DMS153 treated with DMSO at 0.1 percent for 48 hours (cell line): ENCODE measurements around the gene LINGO3.

Experiments
- DNase-seq: peaks from one replicate; lab custom pipeline; 2025; ENCODE audit not compliant: unreplicated experiment; lab: John Stamatoyannopoulos, UW

The LINGO3 gene

DNA sequence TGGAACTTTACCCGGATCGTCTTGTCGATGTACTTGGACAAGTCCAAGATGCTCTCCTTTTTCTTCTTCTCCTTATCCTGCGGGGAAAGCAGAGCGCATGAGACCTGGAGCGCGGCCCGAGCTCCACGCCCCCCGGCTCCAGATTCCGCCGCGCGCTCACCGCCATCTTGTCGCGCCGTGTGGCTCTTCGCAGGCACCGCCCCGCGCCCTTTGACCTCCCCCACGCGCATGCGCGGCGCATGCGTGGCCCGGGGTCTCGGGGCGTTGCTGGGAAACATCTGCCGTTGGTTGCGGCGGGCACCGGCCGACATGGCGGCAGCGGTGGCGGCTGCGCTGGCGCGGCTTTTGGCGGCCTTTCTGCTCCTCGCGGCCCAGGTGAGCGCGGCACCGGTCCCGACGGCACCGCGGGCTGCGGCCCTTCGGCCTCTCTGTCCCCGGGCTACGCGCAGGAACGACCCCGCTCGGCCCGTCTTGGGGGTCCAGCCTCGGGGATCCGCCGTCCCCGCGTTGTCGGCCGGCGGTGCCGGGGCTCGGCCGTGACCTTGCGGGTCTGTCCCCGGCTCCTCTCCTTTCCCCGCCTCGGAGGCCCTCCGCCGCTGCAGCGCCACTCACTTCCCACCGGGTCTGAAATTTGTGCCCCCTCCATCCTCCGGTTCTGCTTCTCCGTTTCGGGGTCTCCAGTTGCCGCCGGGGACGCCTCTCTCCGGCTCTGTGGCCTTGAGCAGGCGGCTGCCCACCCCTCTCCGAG is 20.6 kb upstream of the LINGO3 start, which contains the start of the genes LSM7 and SPPL2B:
TSS of gene LSM7 (minus strand) at position 186 of the 748 bp plus-strand sequence. CDS start at position 166, 20 bp downstream.
TSS of gene SPPL2B (plus strand) at position 284 of the 748 bp plus-strand sequence. CDS start at position 310, 26 bp downstream.
- peak; percentile 60 for DNase-seq

DNA sequence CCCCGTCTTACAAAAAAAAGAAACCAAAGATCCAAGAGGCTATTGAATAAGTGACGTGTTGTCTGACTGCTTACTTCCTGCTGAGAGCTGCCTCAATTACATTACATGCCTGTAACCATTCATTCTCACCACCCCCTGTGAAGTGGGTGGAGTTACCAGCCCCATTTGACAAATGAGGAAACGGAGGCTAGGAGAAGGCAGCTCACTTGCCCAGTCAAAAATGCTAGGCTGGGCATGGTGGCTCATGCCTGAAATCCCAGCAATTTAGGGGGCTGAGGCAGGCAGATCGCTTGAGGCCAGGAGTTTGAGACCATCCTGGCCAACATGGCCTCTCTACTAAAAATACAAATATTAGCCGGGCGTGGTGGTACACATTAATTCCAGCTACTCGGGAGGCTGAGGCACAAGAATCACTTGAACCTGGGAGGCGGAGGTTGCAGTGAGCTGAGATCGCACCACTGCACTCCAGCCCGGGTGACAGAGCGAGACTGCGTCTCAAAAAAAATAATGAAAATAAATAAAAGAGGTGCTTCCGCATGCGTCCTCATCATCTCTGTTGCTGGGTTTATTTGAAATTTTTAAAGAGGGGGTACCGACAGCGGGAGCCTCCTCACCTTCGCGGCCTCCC is 19.9 kb upstream of the LINGO3 start:
- DNase-seq: peak; percentile 35

DNA sequence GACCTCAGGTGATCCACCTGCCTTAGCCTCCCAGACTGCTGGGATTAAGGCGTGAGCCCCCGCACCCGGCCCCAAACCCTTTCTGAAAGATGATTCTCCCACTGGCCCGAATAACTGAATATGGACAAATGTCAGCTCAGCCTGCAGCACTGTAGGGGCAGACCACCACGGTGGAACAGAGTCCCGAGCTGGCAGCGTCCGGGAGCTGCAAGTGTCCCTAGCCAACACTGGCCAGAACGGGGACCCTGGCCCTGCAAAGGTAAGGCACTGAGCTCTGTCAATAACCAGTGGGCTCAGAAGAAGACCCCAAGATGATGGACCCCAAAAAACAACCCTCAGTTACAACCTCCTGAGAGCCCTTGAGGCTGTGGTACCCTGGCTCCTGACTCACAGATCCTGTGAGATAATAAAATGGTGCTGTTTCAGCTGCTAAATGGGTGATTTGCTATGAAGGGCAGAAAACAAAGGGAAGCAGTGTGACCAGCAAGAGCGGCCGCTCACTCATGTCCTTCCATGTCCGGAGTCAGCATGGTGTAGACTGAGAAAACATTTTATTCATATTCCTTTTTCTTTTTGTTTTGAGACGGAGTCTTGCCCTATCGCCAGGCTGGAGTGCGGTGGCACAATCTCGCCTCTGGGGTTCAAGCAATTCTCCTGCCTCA is 18.9 kb upstream of the LINGO3 start:
- no peak for DNase-seq

DNA sequence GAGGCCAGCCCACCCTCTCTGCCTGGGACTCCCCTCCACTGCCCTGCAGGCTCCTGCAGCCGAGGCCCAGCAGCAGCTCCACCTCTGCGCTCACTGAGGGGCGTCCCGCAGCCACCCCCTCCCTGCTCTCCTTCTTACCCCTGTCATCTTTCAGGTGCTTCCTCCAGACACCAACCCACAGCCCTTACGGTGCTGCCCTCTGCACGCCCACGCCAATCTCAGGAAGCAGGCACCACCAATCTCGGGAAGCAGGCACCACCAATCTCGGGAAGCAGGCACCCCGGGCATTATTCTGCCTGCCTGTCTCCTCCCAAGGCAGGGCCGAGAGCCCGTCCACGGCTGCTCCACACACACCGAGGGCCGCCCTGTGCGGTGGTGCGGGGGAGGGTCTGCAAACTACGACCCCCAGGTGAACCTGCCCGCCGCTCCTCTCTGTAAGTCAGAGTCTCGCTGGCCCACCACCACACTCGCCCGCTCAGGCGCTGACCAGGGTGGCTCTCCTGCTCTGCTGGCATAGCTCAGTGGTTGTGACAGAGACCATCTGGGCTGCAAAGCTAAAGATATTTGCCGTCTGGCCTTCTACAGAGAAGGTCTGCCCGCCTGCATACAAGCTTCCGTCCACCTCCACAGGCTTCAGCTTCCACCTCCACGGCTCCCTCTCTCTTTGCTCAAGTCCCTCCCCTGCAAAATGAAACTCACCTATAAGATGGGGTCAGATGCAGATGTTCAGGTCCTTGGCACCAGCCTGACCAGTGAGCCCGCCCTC is 17.5 kb upstream of the LINGO3 start:
- no peak for DNase-seq

DNA sequence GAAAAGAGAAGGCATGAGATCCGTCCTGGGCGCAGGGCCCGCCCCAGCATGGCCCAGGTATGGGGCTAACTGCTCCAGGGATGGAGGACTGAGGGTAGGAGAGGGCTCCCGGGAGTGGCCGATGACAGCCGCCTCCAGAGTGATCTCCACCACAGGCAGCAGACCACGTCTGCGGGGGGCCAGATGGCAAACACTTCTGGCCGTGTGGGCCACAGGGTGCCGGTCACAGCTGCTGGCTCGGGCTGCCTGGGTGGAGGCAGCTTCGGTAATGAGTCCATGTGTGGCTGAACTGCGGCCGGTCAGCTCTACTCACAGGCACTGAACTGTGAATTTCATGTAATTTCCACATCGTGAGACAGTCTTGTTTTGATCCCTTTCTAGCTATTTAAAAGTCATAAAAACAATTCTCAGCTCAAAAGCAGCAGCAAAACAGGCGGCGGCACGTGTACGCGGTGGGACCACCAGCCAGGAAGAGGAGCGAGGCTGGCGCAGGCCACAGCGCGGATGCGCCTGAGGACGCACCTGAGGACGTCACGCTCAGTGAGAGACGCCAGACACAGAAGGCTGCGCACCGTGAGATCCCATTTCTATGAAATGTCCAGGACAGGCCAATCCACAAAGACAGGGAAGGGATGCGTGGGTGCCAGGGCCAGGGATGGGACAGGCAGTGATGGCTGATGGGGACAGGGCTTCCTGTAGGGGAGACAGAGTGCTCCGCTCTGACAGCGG is 16.4 kb upstream of the LINGO3 start:
- no peak for DNase-seq

DNA sequence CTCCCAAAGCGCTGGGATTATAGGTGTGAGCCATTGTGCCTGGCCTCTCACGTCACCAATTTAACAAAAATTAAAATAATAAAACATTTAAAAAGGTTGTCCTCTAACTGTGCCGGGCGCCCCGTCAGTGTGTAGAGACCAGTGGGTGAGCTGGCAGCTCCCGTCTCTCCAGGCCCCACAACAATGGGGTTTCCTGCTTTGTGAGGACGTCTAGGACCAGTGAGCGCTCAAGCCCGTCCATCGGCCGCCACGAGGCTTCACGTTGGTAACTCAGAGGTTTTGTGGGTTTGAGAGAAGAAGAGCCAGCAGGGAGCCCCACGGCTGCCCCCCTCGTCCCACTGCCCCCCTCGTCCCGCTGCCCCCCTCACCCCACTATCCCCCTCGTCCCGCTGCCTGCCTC is 15.8 kb upstream of the LINGO3 start:
- no peak for DNase-seq

DNA sequence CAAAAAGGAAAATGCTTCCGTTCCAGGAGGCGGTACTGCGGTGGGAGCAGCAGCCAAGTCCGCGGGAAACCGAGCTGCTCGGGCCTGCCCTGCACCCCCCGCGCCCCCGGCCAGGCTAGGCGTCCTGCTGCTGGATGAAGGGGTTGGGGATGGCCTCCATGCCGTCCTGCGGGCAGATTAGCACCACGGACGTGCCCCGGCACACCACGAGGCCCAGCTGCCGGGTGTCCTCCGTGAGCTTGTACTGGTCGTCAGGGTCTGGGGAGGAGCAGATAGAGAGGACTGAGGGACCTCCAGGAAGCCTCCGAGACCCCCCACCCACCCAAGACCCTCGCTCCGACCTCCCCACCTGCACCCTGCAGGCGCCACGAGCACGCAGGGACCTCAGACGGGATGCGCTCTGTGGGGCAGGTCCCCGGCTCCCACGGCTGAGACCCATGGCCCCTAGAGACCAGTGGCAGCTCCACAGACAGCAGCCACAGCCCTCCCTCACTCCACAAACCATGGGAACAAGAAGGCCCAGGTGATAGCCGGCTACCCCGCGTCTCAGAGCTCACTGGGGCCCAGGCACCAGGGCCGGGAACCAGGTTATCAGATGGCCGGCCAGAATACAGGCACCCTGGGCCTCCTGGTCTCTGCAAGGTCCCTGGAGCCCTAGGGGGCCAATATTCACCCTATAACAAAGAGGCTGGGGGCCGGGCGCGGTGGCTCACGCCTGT is 13.8 kb upstream of the LINGO3 start:
- no peak for DNase-seq

DNA sequence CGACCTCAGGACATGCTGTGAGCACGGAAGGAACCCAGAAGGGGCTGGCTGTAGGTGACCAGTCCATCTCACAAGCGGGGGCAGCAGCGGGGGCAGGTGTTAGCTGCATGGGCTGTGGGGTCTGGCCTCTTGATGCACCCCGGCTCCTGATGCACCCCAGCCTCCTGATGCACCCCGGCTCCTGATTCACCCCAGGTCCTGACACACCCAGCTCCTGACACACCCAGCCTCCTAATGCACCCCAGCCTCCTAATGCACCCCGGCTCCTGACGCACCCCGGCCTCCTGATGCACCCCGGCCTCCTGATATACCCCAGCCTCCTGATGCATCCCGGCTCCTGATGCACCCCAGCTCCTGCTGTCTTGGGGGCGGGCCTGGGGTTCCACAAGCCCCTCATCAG is 13.0 kb upstream of the LINGO3 start:
- DNase-seq: no peak

DNA sequence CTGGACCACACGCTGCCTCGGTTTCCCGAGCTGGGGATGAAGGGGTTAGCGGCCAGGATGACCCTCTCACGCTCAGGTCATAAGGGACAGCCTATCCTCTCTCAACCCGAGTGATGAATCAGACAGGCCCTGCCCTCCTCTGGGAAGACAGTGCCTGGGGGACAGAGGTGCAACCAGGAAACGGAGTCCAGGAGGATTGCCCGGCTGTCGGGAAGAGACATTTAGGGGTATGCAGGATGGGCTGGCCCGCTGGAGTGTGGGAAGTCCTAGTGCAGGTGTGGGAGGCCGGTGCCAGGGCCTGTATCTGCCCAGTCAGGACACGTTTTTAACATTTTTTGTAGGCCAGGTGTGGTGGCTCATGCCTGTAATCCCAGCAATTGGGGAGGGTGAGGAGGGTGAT is 12.1 kb upstream of the LINGO3 start:
- no peak for DNase-seq

DNA sequence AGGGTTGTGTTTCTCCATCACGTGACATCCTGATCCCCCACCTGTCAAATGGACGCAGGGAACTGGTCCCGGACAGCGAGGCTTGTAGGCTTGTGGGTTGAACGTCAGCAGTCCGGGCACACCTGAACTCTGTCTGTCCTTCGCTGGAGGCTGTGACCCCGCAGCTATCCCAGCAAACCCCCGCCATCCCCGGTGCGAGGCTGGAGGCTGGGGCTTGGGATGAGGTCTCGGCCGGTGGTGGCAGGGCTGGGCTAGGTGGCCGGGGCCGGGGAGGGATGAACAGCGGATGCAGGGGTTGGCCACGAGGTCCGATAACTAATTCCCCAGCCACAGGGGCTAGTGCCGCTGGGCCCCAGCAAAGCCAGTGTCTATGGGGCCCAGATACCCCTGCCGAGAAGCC is 11.6 kb upstream of the LINGO3 start:
- no peak for DNase-seq

DNA sequence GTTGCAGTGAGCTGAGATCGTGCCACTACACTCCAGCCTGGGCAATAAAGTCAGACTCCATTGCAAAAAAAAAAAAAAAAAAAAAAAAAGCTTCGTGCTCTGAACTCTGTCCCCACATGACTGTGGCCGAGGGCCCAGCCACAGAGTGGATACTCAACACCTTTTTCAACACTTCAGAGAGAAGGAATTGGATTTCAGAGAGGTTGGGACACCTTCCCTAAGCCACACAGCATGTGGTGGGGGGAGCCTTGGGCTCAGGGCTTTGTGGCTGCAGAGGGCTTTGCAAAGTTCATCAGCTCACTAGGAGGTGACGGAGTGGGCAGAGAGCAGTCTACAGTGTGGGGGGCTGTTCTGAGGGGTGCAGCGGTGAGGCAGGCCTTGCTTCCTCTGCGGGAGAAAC is 11.0 kb upstream of the LINGO3 start:
- no peak for DNase-seq

DNA sequence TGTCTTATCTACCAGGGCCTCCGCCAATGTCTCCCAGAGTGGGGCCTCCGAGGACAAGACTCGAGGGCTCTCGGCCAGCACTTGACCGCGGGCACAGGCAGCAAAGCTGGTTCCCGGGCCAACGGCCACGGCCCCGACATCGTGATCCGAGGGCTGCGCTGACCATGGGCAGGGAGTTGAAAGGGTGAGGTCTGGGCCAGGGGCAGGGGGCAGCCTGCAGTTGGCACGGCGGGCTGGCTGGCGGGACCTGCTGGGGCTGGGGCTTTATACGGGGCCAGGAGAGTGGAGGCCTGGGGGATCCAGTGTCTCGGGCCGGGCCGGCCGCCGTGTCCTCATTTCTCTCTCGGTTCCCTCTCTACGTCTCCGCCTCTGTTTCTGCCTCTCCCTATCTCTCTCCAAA is 9.8 kb upstream of the LINGO3 start:
- DNase-seq: no peak

DNA sequence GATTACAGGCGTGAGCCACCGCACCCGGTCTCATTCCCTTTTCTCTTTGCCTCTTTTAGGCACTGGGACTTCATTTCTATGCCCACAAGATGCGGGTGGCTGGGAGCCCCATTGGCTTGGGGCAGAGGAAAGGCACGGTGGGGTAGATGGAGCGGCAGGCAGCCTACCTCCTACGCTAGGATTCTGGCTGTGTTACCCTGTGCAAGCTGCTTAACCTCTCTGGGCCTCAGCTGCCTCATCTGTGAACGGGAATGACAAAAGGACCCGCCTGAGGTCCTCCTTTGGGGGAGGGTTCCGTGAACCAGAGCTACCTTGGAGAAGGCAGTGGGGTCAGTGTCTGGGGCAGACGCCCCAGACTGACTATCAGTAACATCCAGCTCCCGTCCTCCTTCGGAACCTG is 9.3 kb upstream of the LINGO3 start:
- DNase-seq: no peak

DNA sequence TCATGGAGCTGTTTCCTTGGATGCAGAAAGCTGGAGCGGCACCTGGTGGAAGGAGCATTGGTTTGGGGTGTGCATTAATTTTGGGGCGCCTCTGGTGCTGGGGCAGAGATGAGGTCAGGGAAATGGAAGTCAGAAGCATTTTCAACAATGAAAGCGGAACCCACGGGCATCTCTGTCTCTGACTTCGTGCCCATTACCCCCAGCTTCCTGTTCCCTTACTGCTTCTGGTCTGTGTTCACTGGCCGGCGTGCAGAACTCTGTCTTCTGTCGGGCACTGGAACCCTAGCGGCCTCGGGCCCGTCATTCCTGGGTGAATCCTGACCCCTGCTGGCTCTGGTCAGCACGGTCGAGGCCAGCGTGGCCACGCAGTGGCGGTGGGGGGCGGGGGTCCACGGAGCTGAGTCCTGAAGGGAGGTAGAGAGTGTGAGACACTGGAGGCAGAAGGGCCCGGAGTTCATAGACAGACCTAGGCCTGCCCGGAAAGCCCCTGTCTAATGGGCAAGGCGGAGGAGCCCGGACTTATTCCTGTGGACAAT is 7.9 kb upstream of the LINGO3 start:
- no peak for DNase-seq

DNA sequence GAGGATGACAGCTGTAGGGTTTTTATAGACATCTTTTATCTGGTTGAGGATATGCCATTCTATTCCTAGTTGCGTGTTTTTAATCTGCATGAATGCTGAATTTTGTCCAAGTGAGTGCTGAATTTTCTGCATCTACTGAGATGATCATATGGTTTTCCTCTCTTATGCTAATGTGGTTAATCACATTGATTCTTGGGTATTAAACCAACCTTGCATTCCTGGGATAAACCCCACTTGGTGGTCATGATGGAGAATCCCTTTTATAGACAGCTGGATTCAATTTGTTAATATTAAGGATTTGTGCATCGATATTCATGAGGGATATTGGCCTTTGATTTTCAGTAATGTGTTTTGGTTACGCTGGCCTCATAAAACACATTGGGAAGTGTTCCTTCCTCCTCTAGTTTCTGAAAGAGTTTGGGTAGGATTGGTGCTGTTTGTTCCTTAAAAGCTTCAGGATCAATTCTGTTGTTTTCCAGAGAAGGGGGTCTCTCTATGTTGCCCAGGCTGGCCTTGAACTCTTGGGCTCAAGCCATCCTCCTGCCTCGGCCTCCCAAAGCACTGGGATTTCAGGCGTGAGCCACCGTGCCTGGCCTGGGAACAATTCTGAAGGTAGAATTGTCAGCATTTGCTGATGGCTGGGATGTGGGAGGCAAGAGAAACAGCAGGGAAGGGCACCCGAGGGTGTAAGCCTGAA is 7.3 kb upstream of the LINGO3 start:
- no peak for DNase-seq

DNA sequence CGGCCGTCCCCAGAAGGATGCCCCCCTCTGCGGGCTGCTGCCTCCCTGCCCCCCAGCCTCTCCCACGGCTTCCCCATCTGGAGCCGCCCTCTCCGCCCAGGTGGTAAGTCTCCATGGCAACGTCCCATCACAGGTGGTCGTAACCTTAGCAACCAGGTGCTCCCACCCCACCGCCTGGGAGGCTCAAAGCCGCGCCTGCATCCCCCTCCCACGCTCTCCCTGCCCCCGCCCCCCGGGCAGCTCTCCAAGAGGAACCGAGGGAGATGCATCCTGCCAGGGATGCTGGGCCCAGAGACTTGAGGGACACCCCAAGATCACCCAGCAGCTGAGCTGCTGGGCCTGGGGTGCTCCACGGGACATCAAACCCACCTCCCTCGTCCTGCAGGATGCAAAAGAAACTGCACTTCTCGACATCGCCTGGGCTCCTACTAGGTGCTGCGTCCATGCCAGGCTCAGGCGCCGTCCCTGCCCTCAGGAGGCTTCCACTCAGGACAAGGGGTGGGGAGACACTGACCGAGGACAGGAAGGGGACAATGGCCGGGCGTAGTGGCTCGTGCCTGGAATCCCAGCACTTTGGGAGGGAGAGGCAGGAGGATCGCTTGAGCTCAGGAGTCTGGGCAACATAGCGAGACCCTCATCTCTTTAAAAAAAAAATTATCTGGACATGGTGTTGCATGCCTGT is 5.0 kb upstream of the LINGO3 start:
- DNase-seq: no peak

DNA sequence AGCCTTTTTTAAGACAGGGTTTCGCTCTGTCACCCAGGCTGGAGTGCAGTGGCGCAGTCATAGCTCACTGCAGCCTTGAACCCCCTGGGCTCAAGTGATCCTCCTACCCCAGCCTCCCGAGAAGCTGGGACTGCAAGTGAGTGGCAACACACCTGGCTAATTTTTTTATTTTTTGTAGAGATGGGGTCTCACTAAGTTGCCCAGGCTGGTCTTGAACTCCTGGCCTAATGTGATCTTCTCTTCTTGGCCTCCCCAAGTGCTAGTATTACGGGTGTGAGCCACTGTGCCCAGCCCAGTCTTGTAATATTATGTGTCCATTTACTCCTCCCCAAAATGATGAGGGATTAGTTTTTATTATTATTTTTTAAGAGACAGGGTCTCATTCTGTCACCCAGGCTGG is 3.1 kb upstream of the LINGO3 start:
- DNase-seq: no peak

DNA sequence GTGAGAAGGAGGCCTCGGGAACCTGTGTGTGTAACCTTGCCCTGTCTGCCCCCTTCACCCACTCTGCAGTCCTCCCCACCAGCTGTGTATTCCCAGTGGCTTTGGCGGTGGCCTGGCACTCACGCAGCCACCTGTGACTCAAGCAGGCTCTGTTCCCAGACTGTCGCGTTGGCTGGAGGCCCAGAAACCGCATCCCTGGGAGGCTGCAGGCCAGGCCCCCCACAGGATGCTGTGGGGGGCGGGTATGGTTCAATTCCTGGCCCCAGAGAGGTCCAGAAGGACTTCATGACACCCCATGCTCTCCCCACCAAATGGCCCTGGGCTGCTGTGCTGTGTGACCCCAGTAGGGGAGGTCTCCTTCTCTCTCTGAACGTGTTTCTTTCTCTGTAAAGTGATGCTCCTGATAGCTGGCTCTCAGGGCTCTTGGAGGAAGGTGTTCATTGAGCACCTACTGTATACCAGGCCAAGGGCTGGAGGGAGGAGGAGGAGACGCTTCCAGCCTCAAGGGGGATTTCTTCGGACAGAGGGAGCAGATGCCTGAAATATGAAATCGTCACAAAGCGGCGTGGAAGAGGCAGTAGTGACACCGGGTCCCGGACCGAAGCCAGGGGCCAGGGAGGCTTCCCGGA is 1.9 kb upstream of the LINGO3 start:
- no peak for DNase-seq
